Body of pancreas (tissue), 4 donors: ENCODE data around the gene SRPK2. TPM values are rescaled to one million over a fixed set of nuclear protein-coding genes. Genes with fewer than 3 reads are reported as not detected.

Experiments used
- ATAC-seq: fragments of 150-250 bp; one replicate; pipeline ENCODE4 v1.9.1; 2016
- DNase-seq, 4 donors: peaks; one replicate each; pipeline ENCODE4 v3.0.0-alpha.2; 2019
- H3K27ac ChIP-seq, 4 donors: fragments of 200-600 bp; sonication (generic); 1 replicate in 3 of 4; 2 replicates in 1 of 4; pipeline versions ENCODE4 v1.5.1 to v1.6.1; 2016 to 2019; ENCODE audit warnings: mild to moderate bottlenecking in 1 of 4, mixed read lengths in 1 of 4, moderate library complexity in 1 of 4
- H3K27me3 ChIP-seq, 2 donors: fragments of 200-600 bp; sonication (generic); one replicate each; pipeline ENCODE4 v1.6.0; 2016; ENCODE audit warnings: mild to moderate bottlenecking in 1 of 2
- H3K36me3 ChIP-seq, 2 donors: fragments of 200-600 bp; sonication (generic); replicated peaks in 1 of 2; 2 replicates each; pipeline ENCODE4 v1.5.1; 2016; ENCODE audit warnings: low read depth in 2 of 2; ENCODE audit not compliant: insufficient read depth in 1 of 2
- H3K4me1 ChIP-seq: fragments of 200-600 bp; sonication (generic); one replicate; pipeline ENCODE4 v1.6.0; 2016
- H3K4me3 ChIP-seq, 2 donors: fragments of 200-600 bp; sonication (generic); 1 replicate in 1 of 2; 2 replicates in 1 of 2; pipeline ENCODE4 v1.5.1; 2016 to 2019
- H3K9me3 ChIP-seq, 3 donors: fragments of 200-600 bp; sonication (generic); 1 replicate in 2 of 3; 2 replicates in 1 of 3; pipeline ENCODE4 v1.5.1; 2016
- POLR2A ChIP-seq, 3 donors: fragments of 450-650 bp; IDR thresholded peaks; one replicate each; pipeline ENCODE4 v1.6.1; 2016; ENCODE audit warnings: antibody characterized with exemption in 3 of 3, mild to moderate bottlenecking in 2 of 3
- WGBS, 2 donors: methylation state at CpG; one replicate each; pipeline ENCODE4 v1.1.5; 2017; 5-methylcytosine and 5-hydroxymethylcytosine counted together
- intact Hi-C: fragments of 100-400 bp; cut with DNase I; formaldehyde crosslinking; loops from one replicate; pipeline ENCODE4 v1.15.1; 2023
- total RNA-seq, 2 donors: library from RNA; depleted of rRNA; stranded (reverse); fragments of >200 nt; gene quantifications; one replicate each; pipeline ENCODE4 v1.1.0, GENCODE V29; 2016
- TF ChIP-seq, protein P1 (sequence below), 7 experiments: fragments of 450-650 bp in 4 of 7; fragments of 200-600 bp in 3 of 7; sonication (generic) in 3 of 7; IDR thresholded peaks; one replicate each; pipeline ENCODE4 v1.5.1; 2016 to 2019; ENCODE audit warnings: antibody characterized with exemption in 7 of 7

Gene SRPK2
- total RNA-seq, 2 donors from 2014 or later, result 23.4 to 31.1 TPM

GRCh38 chr7:105126436-105126975, 262.2 kb downstream of the SRPK2 start:
- intact Hi-C loops, result no loop called here
- Histone ChIP-seq H3K4me3 (no peak overlapping the region), H3K27ac (no peak overlapping the region), H3K4me1 (no peaks in the 10 kb centered on the region), H3K9me3 (no peaks in the 10 kb centered on the region), H3K27me3 (no peaks in the 10 kb centered on the region), H3K36me3 (no peaks in the 10 kb centered on the region)
- ATAC-seq (no peak), DNase-seq (no peak)
- TF ChIP-seq, protein P1, sequence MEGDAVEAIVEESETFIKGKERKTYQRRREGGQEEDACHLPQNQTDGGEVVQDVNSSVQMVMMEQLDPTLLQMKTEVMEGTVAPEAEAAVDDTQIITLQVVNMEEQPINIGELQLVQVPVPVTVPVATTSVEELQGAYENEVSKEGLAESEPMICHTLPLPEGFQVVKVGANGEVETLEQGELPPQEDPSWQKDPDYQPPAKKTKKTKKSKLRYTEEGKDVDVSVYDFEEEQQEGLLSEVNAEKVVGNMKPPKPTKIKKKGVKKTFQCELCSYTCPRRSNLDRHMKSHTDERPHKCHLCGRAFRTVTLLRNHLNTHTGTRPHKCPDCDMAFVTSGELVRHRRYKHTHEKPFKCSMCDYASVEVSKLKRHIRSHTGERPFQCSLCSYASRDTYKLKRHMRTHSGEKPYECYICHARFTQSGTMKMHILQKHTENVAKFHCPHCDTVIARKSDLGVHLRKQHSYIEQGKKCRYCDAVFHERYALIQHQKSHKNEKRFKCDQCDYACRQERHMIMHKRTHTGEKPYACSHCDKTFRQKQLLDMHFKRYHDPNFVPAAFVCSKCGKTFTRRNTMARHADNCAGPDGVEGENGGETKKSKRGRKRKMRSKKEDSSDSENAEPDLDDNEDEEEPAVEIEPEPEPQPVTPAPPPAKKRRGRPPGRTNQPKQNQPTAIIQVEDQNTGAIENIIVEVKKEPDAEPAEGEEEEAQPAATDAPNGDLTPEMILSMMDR (IDR thresholded peaks at IDR 0.05), result no peak
- no peak for TF ChIP-seq POLR2A (IDR thresholded peaks at IDR 0.05)
- 86 to 89% methylated on average over 4 of the region's 4 CpGs for WGBS, 2 donors

GRCh38 chr7:105125745-105126144, 263.0 kb downstream of the SRPK2 start:
- 88 to 89% methylated on average over 12 of the region's 12 CpGs for WGBS, 2 donors
- TF ChIP-seq, protein P1 (IDR thresholded peaks at IDR 0.05), result no peak
- no peak for TF ChIP-seq POLR2A (IDR thresholded peaks at IDR 0.05)

DNA sequence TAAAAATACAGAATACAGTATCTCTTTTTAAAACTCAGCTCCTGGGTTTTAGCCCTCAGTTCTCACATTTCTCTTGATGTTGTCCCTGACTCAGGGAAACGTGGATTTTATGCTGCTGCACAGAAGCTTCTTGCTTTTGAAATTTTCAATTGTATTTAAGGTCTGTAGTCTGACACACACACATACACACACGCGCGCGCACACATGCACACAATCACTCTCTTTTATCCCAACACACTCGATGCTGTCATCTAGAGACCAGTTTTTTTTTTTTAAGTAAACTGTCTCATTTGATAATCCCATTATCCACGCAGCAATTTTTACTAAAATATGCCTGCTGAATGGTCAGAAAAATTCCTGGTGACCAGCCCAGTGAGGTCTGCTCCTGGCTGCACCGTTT, 266.1 kb downstream of the SRPK2 start:
- Histone ChIP-seq H3K9me3 (no peaks in the 10 kb centered on the region), H3K4me1 (no peaks in the 10 kb centered on the region), H3K4me3 (no peak overlapping the region), H3K27ac (no peak overlapping the region), H3K27me3 (no peaks in the 10 kb centered on the region), H3K36me3 (no peaks in the 10 kb centered on the region)
- WGBS, 2 donors, result 77% methylated on average over 8 of the region's 8 CpGs
- ATAC-seq, result no peak
- no peak for DNase-seq
- intact Hi-C loops, result no loop called here
- TF ChIP-seq, protein P1 (IDR thresholded peaks at IDR 0.05), result no peak
- TF ChIP-seq POLR2A (IDR thresholded peaks at IDR 0.05), result no peak

More at GRCh38 chr7:105125745-105126144, 263.0 kb downstream of the SRPK2 start:
- Histone ChIP-seq H3K4me1 (no peaks in the 10 kb centered on the region), H3K27me3 (no peaks in the 10 kb centered on the region), H3K27ac (no peak overlapping the region), H3K36me3 (no peaks in the 10 kb centered on the region), H3K4me3 (no peak overlapping the region), H3K9me3 (no peaks in the 10 kb centered on the region)
- intact Hi-C loops, result no loop called here
- DNase-seq (no peak), ATAC-seq (no peak)

DNA sequence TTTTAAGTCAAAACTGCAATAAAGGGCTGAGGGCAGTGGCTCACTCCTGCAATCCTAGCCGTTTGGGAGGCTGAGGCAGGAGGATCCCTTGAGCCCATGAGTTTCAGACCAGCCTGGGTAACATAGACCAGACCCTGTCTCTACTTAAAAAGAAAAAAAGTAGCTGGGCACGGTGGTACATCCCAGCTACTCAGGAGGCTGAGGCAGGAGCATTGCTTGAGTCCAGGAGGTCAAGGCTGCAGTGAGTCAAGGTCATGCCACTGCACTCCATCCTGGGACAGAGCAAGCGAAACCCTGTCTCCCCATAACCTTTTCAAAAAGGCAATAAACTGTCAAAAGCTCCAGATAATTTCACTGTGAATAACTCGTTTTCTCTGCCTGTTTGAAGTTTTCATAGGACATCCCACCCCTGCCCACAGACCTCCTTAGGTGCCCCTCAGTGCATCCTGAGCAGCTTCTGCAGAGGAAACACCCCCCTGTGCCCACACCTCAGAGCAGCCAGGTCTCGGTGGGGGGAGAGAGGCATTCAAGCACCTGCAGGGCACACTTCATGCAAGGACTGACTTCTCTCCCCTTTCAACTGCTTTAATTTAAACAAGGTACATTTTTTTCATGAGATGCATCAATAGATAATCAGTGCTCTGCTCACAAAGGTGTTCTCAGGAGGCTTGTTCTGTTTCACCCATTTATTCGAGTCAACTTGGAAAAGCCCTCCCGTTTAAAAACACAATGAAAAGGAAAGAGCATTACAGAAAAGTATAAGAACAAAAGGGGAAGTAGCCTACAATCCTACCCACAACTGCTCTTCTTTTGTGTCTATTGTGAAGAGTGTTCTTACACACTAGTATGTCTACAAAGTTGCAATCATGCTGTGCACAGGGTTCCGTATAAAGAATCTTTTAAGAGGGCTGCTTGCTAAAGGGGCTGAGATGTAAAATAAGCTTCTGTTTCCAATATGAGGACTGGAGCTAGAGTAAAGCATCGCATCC, 269.8 kb downstream of the SRPK2 start:
- TF ChIP-seq POLR2A (IDR thresholded peaks at IDR 0.05), result no peak
- TF ChIP-seq, protein P1 (IDR thresholded peaks at IDR 0.05), result no peak
- no peak for DNase-seq
- H3K27ac ChIP-seq, result no peak overlapping the region
- no peak for ATAC-seq
- WGBS, 2 donors, result 77 to 78% methylated on average over 9 of the region's 9 CpGs
- H3K4me3 ChIP-seq, result no peak overlapping the region
- H3K4me1 ChIP-seq, result no peaks in the 10 kb centered on the region
- no peaks in the 10 kb centered on the region for H3K27me3 ChIP-seq
- H3K36me3 ChIP-seq, result peaks cover 0 to under 1% of the 10 kb centered on the region in 2 donors
- H3K9me3 ChIP-seq, result no peaks in the 10 kb centered on the region
- intact Hi-C loops, result no loop called here
